Suprapubic skin (tissue), 4 donors: Measurements from ENCODE around the gene YWHAH.

Experiments
- CTCF ChIP-seq, 2 donors: fragments of 200-600 bp in 1 of 2; fragments of 450-650 bp in 1 of 2; sonication (generic) in 1 of 2; IDR thresholded peaks; one replicate each; pipeline ENCODE4 v1.5.1; 2016 to 2019; ENCODE audit warnings: antibody characterized with exemption in 2 of 2, mild to moderate bottlenecking in 1 of 2, moderate library complexity in 1 of 2
- POLR2A ChIP-seq, 2 donors: fragments of 450-650 bp; IDR thresholded peaks; one replicate each; pipeline ENCODE4 v1.6.1; 2017; ENCODE audit warnings: antibody characterized with exemption in 2 of 2, mild to moderate bottlenecking in 2 of 2, moderate library complexity in 2 of 2
- POLR2AphosphoS5 ChIP-seq, 3 donors: sonication (generic); formaldehyde crosslinking; IDR thresholded peaks; one replicate each; pipeline ENCODE4 v1.6.1; 2017; ENCODE audit warnings: antibody characterized with exemption in 3 of 3

- TF ChIP-seq POLR2AphosphoS5 (IDR thresholded peaks at IDR 0.05) (no peak), POLR2A (IDR thresholded peaks at IDR 0.05) (no peak), CTCF (IDR thresholded peaks at IDR 0.05) (no peak)
Observed at GRCh38 chr22:31987218-31987617, 42.9 kb downstream of the YWHAH start.
